GM18511 (cell line): ENCODE data around the gene CEACAM8.
"Not testable (repeated sequence)": the region's sequence is repeated elsewhere in the genome, so short reads cannot be mapped to it uniquely, and the experiment has no call there.

Source experiments
- ATAC-seq: cut with Tn5 transposase; IDR thresholded peaks from one replicate; pipeline ENCODE4 v1.9.1; 2021; ENCODE audit warnings: mild to moderate bottlenecking, moderate library complexity; ENCODE audit not compliant: unreplicated experiment

CEACAM8 gene

DNA sequence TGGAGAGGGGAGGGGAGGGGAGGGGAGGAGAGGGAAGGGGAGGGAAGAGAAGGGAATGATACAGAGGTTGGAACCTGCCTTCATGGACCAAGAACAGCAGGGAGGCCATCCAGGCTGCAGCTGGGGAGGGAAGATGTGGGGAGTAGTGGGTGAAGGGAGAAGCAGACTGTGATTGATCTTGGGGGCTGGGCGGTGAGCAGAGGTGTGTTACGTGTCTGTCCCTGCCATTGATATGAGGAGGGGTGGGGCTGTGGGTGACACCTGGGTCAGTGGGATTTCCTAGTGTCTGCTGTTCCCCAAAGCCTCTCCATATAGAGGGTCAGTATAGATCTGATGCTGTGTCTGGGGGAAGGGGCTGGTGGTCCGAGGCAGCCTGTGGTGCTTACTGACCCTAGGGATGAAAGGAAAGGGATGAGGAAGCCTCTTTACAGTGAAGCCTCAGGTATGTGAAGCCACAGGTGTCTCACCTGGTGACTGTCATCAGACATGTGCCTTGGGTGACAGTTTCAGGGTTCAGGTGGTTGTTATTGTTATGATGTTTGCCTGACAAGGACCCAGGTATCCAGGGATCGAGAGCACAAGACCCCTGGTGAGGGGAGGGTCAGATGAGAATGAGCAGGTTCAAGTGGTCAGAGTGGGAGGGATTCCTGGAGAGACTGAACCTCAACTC, 47.8 kb downstream of the CEACAM8 start:
- ATAC-seq, result no peak

GRCh38 chr19:42544146-42544545, 50.6 kb downstream of the CEACAM8 start:
- ATAC-seq, result no peak

DNA sequence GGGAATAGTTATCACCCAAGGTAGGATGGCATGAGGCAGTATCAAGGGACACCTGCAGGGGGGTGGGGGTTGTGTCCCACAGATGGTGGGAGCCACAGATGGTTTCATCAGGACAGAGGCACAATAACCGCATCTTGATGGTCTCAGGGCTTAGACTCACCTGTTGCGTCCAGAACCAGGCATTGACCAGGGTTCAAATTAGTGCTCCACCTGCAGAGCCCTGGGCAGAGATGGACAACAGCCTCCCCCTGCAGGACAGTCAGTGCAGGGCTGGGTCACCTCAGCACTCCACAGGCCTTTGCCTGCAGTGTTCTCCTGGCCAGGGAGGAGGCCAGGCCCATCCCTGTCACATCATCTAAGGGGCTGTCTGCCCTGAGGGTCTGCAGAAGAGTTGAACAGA, 51.9 kb downstream of the CEACAM8 start:
- no peak for ATAC-seq

DNA sequence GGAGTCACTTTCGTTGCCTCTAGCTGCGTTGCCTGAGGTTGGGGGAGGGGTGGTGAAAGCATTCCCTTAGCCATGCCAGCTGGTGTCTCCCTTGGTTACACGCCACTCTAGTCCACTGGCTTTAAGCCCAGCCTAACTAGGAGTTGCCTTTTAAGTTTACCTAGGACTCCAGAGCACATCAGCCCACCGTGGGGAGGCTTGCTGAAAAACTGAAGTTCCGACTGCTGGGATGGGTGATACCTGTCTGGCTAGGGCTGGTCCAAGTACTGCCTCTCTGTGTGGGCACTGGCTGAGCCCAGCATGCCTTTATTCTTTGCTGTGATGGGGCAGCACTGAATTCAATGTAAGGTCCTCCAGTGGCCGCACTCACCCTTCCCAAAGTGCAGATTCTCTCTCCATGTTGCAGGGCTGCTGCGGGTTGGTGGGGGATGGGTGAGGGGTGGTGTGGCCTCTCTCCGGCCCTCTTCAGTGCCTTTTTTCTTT, 54.6 kb downstream of the CEACAM8 start:
- ATAC-seq, result no peak

GRCh38 chr19:42538841-42539709, 55.6 kb downstream of the CEACAM8 start:
- ATAC-seq, result no peak

DNA sequence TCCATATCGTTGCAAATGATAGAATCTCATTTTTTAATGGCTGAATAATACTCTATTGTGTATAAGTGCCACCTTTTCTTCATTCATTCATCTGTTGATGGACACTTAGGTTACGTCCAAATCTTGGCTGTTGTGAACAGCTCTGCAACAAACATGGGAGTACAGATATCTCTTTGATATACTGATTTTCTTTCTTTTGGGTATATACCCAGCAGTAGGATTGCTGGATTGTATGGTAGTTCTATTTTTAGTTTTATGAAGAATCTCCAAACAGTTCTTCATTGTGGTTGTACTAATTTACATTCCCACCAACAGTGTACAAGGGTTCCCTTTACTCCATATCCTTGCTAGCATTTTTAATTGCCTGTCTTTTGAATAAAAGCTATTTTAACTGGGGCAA, 59.4 kb downstream of the CEACAM8 start:
- ATAC-seq, result not testable (repeated sequence)

GRCh38 chr19:42534391-42534790, 60.3 kb downstream of the CEACAM8 start:
- no peak for ATAC-seq

DNA sequence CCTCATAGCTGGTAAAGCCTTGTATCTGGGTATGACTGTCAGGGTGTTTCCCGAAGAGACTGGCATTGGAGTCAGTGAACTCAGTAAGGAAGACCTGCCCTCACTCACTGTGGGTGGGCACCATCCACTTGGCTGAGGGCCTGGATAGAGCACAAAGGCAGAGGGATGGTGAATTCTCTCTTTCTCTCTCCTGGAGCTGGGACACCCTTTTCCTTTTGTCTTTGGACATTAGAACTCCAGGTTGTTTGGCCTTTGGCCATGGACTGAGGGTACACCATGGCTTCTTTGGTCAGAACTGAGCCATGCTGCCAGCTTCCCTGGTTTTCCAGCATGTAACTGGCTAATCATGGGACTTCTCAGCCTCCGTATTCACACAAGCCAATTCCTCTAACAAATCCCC, 61.8 kb downstream of the CEACAM8 start:
- ATAC-seq, result no peak

GRCh38 chr19:42531313-42531712, 63.4 kb downstream of the CEACAM8 start:
- no peak for ATAC-seq
